Measurements from ENCODE around the gene SCNN1B.

Gene SCNN1B

GRCh38 chr16:23406546-23407240 lies 104.6 kb downstream of the SCNN1B start:
- TF ChIP-seq ZNF830 (tag by site-specific recombination; IDR thresholded peaks at IDR 0.05; ENCODE audit: low read depth) (no peak), ZNF404 (tag by site-specific recombination; IDR thresholded peaks at IDR 0.05) (no peak), ZFHX2 (tag by site-specific recombination; conservative IDR thresholded peaks at IDR 0.05) (no peak), KLF9 (tag by site-specific recombination; IDR thresholded peaks at IDR 0.05; ENCODE audit: low read depth) (no peak), ZNF777 (tag by site-specific recombination; IDR thresholded peaks at IDR 0.05; ENCODE audit: borderline replicate concordance) (no peak), ZBTB1 (tag by site-specific recombination; IDR thresholded peaks at IDR 0.05) (no peak), ZNF335 (tag by site-specific recombination; conservative IDR thresholded peaks at IDR 0.05) (no peak), PRDM1 (tag by site-specific recombination; IDR thresholded peaks at IDR 0.05) (no peak), PRDM4 (tag by site-specific recombination; IDR thresholded peaks at IDR 0.05) (no peak), ZNF621 (tag by site-specific recombination; IDR thresholded peaks at IDR 0.05) (no peak), ZNF433 (tag by site-specific recombination; IDR thresholded peaks at IDR 0.05; ENCODE audit: low read depth) (no peak), ZNF266 (tag by site-specific recombination; IDR thresholded peaks at IDR 0.05; ENCODE audit: low read depth) (no peak), ZNF202 (tag by site-specific recombination; IDR thresholded peaks at IDR 0.05; ENCODE audit: borderline replicate concordance) (no peak)
- TF ChIP-seq, protein P1, sequence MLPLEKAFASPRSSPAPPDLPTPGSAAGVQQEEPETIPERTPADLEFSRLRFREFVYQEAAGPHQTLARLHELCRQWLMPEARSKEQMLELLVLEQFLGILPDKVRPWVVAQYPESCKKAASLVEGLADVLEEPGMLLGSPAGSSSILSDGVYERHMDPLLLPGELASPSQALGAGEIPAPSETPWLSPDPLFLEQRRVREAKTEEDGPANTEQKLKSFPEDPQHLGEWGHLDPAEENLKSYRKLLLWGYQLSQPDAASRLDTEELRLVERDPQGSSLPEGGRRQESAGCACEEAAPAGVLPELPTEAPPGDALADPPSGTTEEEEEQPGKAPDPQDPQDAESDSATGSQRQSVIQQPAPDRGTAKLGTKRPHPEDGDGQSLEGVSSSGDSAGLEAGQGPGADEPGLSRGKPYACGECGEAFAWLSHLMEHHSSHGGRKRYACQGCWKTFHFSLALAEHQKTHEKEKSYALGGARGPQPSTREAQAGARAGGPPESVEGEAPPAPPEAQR (tag by site-specific recombination; IDR thresholded peaks at IDR 0.05) = no peak
- Histone ChIP-seq H3K9me3 (ENCODE audit: control insufficient read depth, insufficient read depth, low read depth, low read length) (no peaks in the 10 kb centered on the region), H3K36me3 (ENCODE audit: control insufficient read depth in 2 of 2, insufficient read depth in 1 of 2, low read length in 2 of 2) (peaks cover 10 to 32% of the 10 kb centered on the region in 2 experiments; a peak in 2 of 3 replicates), H3K4me3 (ENCODE audit: low read depth, low read length) (no peak overlapping the region), H3K4me1 (ENCODE audit: control insufficient read depth, insufficient read depth, low read length) (no peaks in the 10 kb centered on the region; the same call in 1 of the 2 replicates), H3K27ac (ENCODE audit: extremely low read depth, low read depth, low read length) (no peak overlapping the region)
- CTCF ChIA-PET = interaction anchor here (0.7 to 1.2 kb wide), 3 partner anchors 28 to 31 kb away, joined by 3 read pairs; no protein-coding TSS in a partner anchor
- POLR2A ChIA-PET = no interaction called here

DNA sequence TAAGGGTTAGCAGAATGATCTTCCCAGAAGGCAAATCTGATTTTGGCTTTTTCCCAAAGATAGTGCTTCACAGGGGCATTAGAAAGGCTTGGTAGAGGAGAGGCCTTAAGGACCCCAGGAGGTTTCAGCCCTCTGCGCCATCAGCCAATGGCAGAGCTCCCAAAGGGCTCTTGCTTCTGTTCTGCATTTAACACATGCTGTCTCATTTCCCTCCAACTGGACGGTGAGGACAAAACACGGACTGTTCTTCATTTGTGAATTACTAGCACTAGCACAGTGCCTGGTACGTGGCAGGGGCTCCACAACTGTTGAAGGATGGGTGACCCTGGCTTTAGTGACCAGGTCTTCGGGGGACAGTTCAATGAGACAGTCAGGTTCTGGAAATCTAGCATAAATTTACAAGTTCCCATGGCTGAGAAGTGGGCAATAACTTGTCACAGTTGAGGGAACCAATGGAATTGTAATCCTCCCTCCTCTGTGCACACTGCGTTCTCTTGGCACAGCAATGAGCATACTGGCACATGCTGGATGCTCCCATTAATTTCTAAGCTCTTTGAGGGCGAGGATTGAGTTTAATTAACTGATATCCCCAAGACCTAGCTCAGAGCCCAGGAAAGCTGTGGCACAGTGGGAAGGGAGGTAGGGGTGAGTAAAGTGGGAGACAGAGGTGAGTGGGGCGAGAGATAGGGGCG lies 105.5 kb downstream of the SCNN1B start:
- no peak overlapping the region for H3K27ac ChIP-seq (ENCODE audit: extremely low read depth, low read depth, low read length)
- peaks cover 10 to 38% of the 10 kb centered on the region in 2 experiments; a peak in 2 of 3 replicates for H3K36me3 ChIP-seq (ENCODE audit: control insufficient read depth in 2 of 2, insufficient read depth in 1 of 2, low read length in 2 of 2)
- no peaks in the 10 kb centered on the region; the same call in 1 of the 2 replicates for H3K4me1 ChIP-seq (ENCODE audit: control insufficient read depth, insufficient read depth, low read length)
- ChIA-PET CTCF (interaction anchor here (0.5 to 0.7 kb wide), 2 partner anchors 30 to 151 kb away, joined by 3 to 4 read pairs; no protein-coding TSS in a partner anchor), POLR2A (no interaction called here)
- H3K4me3 ChIP-seq (ENCODE audit: low read depth, low read length) = no peak overlapping the region
- H3K9me3 ChIP-seq (ENCODE audit: control insufficient read depth, insufficient read depth, low read depth, low read length) = no peaks in the 10 kb centered on the region
- TF ChIP-seq MZF1 (tag by site-specific recombination; IDR thresholded peaks at IDR 0.05; ENCODE audit: borderline replicate concordance) (no peak), ZSCAN30 (tag by site-specific recombination; IDR thresholded peaks at IDR 0.05) (no peak), MEIS1 (CRISPR knock-in tag; IDR thresholded peaks at IDR 0.05; ENCODE audit: borderline replicate concordance) (no peak), ZNF148 (tag by site-specific recombination; IDR thresholded peaks at IDR 0.05; ENCODE audit: borderline replicate concordance) (no peak), ZFP69B (tag by site-specific recombination; IDR thresholded peaks at IDR 0.05) (no peak), ZNF623 (tag by site-specific recombination; IDR thresholded peaks at IDR 0.05) (no peak), KLF16 (tag by site-specific recombination; IDR thresholded peaks at IDR 0.05) (no peak)
- TF ChIP-seq, protein P2, sequence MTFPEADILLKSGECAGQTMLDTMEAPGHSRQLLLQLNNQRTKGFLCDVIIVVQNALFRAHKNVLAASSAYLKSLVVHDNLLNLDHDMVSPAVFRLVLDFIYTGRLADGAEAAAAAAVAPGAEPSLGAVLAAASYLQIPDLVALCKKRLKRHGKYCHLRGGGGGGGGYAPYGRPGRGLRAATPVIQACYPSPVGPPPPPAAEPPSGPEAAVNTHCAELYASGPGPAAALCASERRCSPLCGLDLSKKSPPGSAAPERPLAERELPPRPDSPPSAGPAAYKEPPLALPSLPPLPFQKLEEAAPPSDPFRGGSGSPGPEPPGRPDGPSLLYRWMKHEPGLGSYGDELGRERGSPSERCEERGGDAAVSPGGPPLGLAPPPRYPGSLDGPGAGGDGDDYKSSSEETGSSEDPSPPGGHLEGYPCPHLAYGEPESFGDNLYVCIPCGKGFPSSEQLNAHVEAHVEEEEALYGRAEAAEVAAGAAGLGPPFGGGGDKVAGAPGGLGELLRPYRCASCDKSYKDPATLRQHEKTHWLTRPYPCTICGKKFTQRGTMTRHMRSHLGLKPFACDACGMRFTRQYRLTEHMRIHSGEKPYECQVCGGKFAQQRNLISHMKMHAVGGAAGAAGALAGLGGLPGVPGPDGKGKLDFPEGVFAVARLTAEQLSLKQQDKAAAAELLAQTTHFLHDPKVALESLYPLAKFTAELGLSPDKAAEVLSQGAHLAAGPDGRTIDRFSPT (tag by site-specific recombination; IDR thresholded peaks at IDR 0.05) = no peak

Data from HEK293 (cell line).